ENCODE results near the gene PODXL2. TPM values are rescaled to one million over a fixed set of nuclear protein-coding genes. Genes with fewer than 3 reads are reported as not detected.

PODXL2 gene
- total RNA-seq, 1 donor from 2014 or later: 14.5 TPM

- DNase-seq (ENCODE audit: low read depth) (no peak), FAIRE-seq (no peak)
- Mint-ChIP-seq H3K9me3 (ENCODE audit: unreplicated experiment) (no peaks in the 10 kb centered on the region), H3K36me3 (ENCODE audit: low read depth, unreplicated experiment) (peaks cover 19% of the 10 kb centered on the region), H3K27ac (ENCODE audit: unreplicated experiment) (no peak overlapping the region), H3K27me3 (ENCODE audit: low read depth, unreplicated experiment) (peaks cover 5% of the 10 kb centered on the region), H3K4me1 (ENCODE audit: low read depth, unreplicated experiment) (peaks cover 4% of the 10 kb centered on the region), H3K4me3 (ENCODE audit: unreplicated experiment) (no peak overlapping the region)
- H3K4me3 ChIP-seq (ENCODE audit: insufficient read depth, low read depth, low read length): no peak overlapping the region
- H3K27ac ChIP-seq (ENCODE audit: low read depth, low read length): no peak overlapping the region
- H2AFZ ChIP-seq (ENCODE audit: low read depth, low read length): no peak overlapping the region
- no peak for TF ChIP-seq EZH2 (IDR thresholded peaks at IDR 0.05; ENCODE audit: insufficient read depth, low read length)
- TF ChIP-seq, protein P1, sequence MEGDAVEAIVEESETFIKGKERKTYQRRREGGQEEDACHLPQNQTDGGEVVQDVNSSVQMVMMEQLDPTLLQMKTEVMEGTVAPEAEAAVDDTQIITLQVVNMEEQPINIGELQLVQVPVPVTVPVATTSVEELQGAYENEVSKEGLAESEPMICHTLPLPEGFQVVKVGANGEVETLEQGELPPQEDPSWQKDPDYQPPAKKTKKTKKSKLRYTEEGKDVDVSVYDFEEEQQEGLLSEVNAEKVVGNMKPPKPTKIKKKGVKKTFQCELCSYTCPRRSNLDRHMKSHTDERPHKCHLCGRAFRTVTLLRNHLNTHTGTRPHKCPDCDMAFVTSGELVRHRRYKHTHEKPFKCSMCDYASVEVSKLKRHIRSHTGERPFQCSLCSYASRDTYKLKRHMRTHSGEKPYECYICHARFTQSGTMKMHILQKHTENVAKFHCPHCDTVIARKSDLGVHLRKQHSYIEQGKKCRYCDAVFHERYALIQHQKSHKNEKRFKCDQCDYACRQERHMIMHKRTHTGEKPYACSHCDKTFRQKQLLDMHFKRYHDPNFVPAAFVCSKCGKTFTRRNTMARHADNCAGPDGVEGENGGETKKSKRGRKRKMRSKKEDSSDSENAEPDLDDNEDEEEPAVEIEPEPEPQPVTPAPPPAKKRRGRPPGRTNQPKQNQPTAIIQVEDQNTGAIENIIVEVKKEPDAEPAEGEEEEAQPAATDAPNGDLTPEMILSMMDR (IDR thresholded peaks at IDR 0.05; ENCODE audit: insufficient read depth, low read depth, low read length): no peak
- no peak overlapping the region for H3K9ac ChIP-seq (ENCODE audit: low read length)
- H3K36me3 ChIP-seq (ENCODE audit: insufficient read depth, low read length): no peaks in the 10 kb centered on the region
- H3K4me1 ChIP-seq (ENCODE audit: insufficient read depth, low read length): peaks cover 10% of the 10 kb centered on the region
- no peak overlapping the region for H3K4me2 ChIP-seq (ENCODE audit: low read length)
- H3K79me2 ChIP-seq (ENCODE audit: insufficient read depth, low read length): no peaks in the 10 kb centered on the region
- H3K27me3 ChIP-seq (ENCODE audit: insufficient read depth, low read length): no peaks in the 10 kb centered on the region
- no peaks in the 10 kb centered on the region for H4K20me1 ChIP-seq (ENCODE audit: insufficient read depth, low read length)
- H3K9me3 ChIP-seq (ENCODE audit: insufficient read depth, low read depth, low read length): no peaks in the 10 kb centered on the region
These were observed 91.3 kb downstream of the PODXL2 start for GRCh38 chr3:127720161-127720823.

GRCh38 chr3:127720985-127721935 lies 92.3 kb downstream of the PODXL2 start:
- Mint-ChIP-seq H3K4me1 (ENCODE audit: low read depth, unreplicated experiment) (peaks cover 4% of the 10 kb centered on the region), H3K27me3 (ENCODE audit: low read depth, unreplicated experiment) (peaks cover 3% of the 10 kb centered on the region), H3K27ac (ENCODE audit: unreplicated experiment) (no peak overlapping the region), H3K9me3 (ENCODE audit: unreplicated experiment) (no peaks in the 10 kb centered on the region), H3K36me3 (ENCODE audit: low read depth, unreplicated experiment) (peaks cover 18% of the 10 kb centered on the region), H3K4me3 (ENCODE audit: unreplicated experiment) (no peak overlapping the region)
- no peak overlapping the region for H2AFZ ChIP-seq (ENCODE audit: low read depth, low read length)
- H3K4me1 ChIP-seq (ENCODE audit: insufficient read depth, low read length): peaks cover 10% of the 10 kb centered on the region
- no peak for DNase-seq (ENCODE audit: low read depth)
- H3K27ac ChIP-seq (ENCODE audit: low read depth, low read length): no peak overlapping the region
- H3K79me2 ChIP-seq (ENCODE audit: insufficient read depth, low read length): no peaks in the 10 kb centered on the region
- H3K27me3 ChIP-seq (ENCODE audit: insufficient read depth, low read length): no peaks in the 10 kb centered on the region
- H3K9me3 ChIP-seq (ENCODE audit: insufficient read depth, low read depth, low read length): no peaks in the 10 kb centered on the region
- H3K4me2 ChIP-seq (ENCODE audit: low read length): no peak overlapping the region
- H4K20me1 ChIP-seq (ENCODE audit: insufficient read depth, low read length): no peaks in the 10 kb centered on the region
- TF ChIP-seq, protein P1 (IDR thresholded peaks at IDR 0.05; ENCODE audit: insufficient read depth, low read depth, low read length): no peak
- TF ChIP-seq EZH2 (IDR thresholded peaks at IDR 0.05; ENCODE audit: insufficient read depth, low read length): no peak
- H3K4me3 ChIP-seq (ENCODE audit: insufficient read depth, low read depth, low read length): no peak overlapping the region
- no peak overlapping the region for H3K9ac ChIP-seq (ENCODE audit: low read length)
- FAIRE-seq: no peak
- no peaks in the 10 kb centered on the region for H3K36me3 ChIP-seq (ENCODE audit: insufficient read depth, low read length)

Data from astrocyte (in vitro differentiated cells and primary cell).